IMR-90 (cell line): ENCODE measurements around the gene CDKN2C. TPM values are rescaled to one million over a fixed set of nuclear protein-coding genes. Genes with fewer than 3 reads are reported as not detected.
"Not testable (repeated sequence)": the region's sequence is repeated elsewhere in the genome, so short reads cannot be mapped to it uniquely, and the experiment has no call there.

Source experiments
- ATAC-seq: fragments of 200-7000 bp; cut with Tn5 transposase; 2 replicates; pipeline ENCODE4 v1.9.1; 2020; ENCODE audit warnings: low read depth, mild to moderate bottlenecking, moderate library complexity
- BruUV-seq: library from RNA; stranded (reverse); fragments of 400-500 nt; replicated peaks from 2 replicates; lab custom pipeline; 2021; lab: Mats Ljungman, UMichigan
- CTCF ChIA-PET: fragments of 300-600 bp; formaldehyde crosslinking; extraction: SDS; loops from one replicate; lab custom pipeline; 2021; ENCODE audit warnings: antibody characterized with exemption; lab: Yijun Ruan, JAX
- POLR2A ChIA-PET: fragments of 300-600 bp; sonication (Branson Sonifier 250); formaldehyde crosslinking; loops from one replicate; lab custom pipeline; 2022; ENCODE audit warnings: antibody characterized with exemption; ENCODE audit not compliant: unreplicated experiment; lab: Charles Lee
- DNase-seq: peaks from one replicate; pipeline ENCODE4 v3.0.0; 2013
- H2AFZ ChIP-seq: replicated peaks from 2 replicates; pipeline ENCODE3; 2013; ENCODE audit warnings: low read length, mild to moderate bottlenecking; ENCODE audit not compliant: poor library complexity
- H2AK5ac ChIP-seq: 2 replicates; pipeline ENCODE4 v1.6.1; 2013; ENCODE audit warnings: low read depth, low read length, inconsistent platforms
- H2AK9ac ChIP-seq: replicated peaks from 2 replicates; pipeline ENCODE3; 2013; ENCODE audit warnings: mild to moderate bottlenecking, low read depth, low read length, moderate library complexity; ENCODE audit not compliant: poor library complexity
- H2BK120ac ChIP-seq: 2 replicates; pipeline ENCODE4 v1.6.1; 2013; ENCODE audit warnings: low read depth, low read length, inconsistent platforms
- H2BK15ac ChIP-seq: 3 replicates; pipeline ENCODE4 v1.6.1; 2013; ENCODE audit warnings: low read depth, low read length, inconsistent platforms
- H2BK20ac ChIP-seq: 2 replicates; pipeline ENCODE4 v1.6.1; 2013; ENCODE audit warnings: low read depth, mild to moderate bottlenecking, inconsistent platforms, low read length, moderate library complexity
- H2BK5ac ChIP-seq: 2 replicates; pipeline ENCODE4 v1.6.1; 2013; ENCODE audit warnings: mild to moderate bottlenecking, low read depth, low read length, inconsistent platforms; ENCODE audit not compliant: poor library complexity, severe bottlenecking
- H3K14ac ChIP-seq: replicated peaks from 2 replicates; pipeline ENCODE4 v1.6.1; 2013; ENCODE audit warnings: low read depth, low read length, inconsistent platforms
- H3K18ac ChIP-seq: 2 replicates; pipeline ENCODE4 v1.6.1; 2013; ENCODE audit warnings: low read depth, low read length, control low read depth
- H3K23ac ChIP-seq: 2 replicates; pipeline ENCODE4 v1.6.1; 2013; ENCODE audit warnings: low read depth, low read length, inconsistent platforms
- H3K27ac ChIP-seq: 2 replicates; pipeline ENCODE4 v1.5.1; 2013; ENCODE audit warnings: mild to moderate bottlenecking, control low read depth, low read length; ENCODE audit not compliant: insufficient read depth
- H3K27me3 ChIP-seq: 2 replicates; pipeline ENCODE4 v1.6.1; 2013; ENCODE audit warnings: low read length; ENCODE audit not compliant: control insufficient read depth, insufficient read depth
- H3K36me3 ChIP-seq: 2 replicates; pipeline ENCODE4 v1.6.1; 2013; ENCODE audit warnings: low read length, mixed read lengths; ENCODE audit not compliant: control insufficient read depth, insufficient read depth
- H3K4ac ChIP-seq: 2 replicates; pipeline ENCODE4 v1.6.1; 2013; ENCODE audit warnings: low read depth, low read length, inconsistent platforms
- H3K4me1 ChIP-seq: 2 replicates; pipeline ENCODE4 v1.6.1; 2013; ENCODE audit warnings: low read length, mixed read lengths; ENCODE audit not compliant: control insufficient read depth, insufficient read depth
- H3K4me2 ChIP-seq: 2 replicates; pipeline ENCODE4 v1.6.1; 2013; ENCODE audit warnings: low read depth, mild to moderate bottlenecking, control low read depth, low read length, moderate library complexity
- H3K4me3 ChIP-seq: 2 replicates; pipeline ENCODE4 v1.5.1; 2013; ENCODE audit warnings: low read depth, mild to moderate bottlenecking, control low read depth, low read length, moderate library complexity; ENCODE audit not compliant: insufficient read depth
- H3K56ac ChIP-seq: 2 replicates; pipeline ENCODE4 v1.6.1; 2013; ENCODE audit warnings: low read length, inconsistent platforms; ENCODE audit not compliant: insufficient read depth; ENCODE audit errors: extremely low read depth
- H3K79me1 ChIP-seq, 2 experiments: 2 replicates each; pipeline ENCODE4 v1.6.1; 2013; ENCODE audit warnings: low read length in 2 of 2, inconsistent platforms in 1 of 2, low read depth in 1 of 2
- H3K9ac ChIP-seq: 2 replicates; pipeline ENCODE4 v1.6.1; 2013; ENCODE audit warnings: low read depth, low read length, control low read depth
- H3K9me1 ChIP-seq: 2 replicates; pipeline ENCODE4 v1.6.1; 2013; ENCODE audit warnings: low read length, inconsistent platforms; ENCODE audit not compliant: insufficient read depth
- H3K9me3 ChIP-seq: 2 replicates; pipeline ENCODE4 v1.6.1; 2013; ENCODE audit warnings: low read length; ENCODE audit not compliant: control insufficient read depth, insufficient read depth
- H4K20me1 ChIP-seq: 2 replicates; pipeline ENCODE4 v1.6.1; 2013; ENCODE audit warnings: low read length, inconsistent platforms; ENCODE audit not compliant: insufficient read depth
- H4K5ac ChIP-seq: 2 replicates; pipeline ENCODE4 v1.6.1; 2013; ENCODE audit warnings: mild to moderate bottlenecking, low read depth, low read length, control low read depth
- H4K8ac ChIP-seq, 2 experiments: 2 replicates each; pipeline ENCODE4 v1.6.1; 2013; ENCODE audit warnings: low read depth in 2 of 2, low read length in 2 of 2, control low read depth in 1 of 2, inconsistent platforms in 1 of 2
- H4K91ac ChIP-seq: 2 replicates; pipeline ENCODE4 v1.6.1; 2013; ENCODE audit warnings: low read depth, low read length, inconsistent platforms; ENCODE audit not compliant: insufficient read depth
- WGBS, 2 experiments: methylation state at CpG; one replicate each; pipeline versions ENCODE4 v1.1.5 to v1.1.7; 2013; ENCODE audit warnings: missing lambda C conversion rate in 2 of 2; ENCODE audit not compliant: insufficient read length in 1 of 2; ENCODE audit errors: extremely low coverage in 2 of 2; 5-methylcytosine and 5-hydroxymethylcytosine counted together
- dilution Hi-C: fragments of 300-500 bp; cut with HindIII; formaldehyde crosslinking; loops from one replicate; pipeline ENCODE4 v1.14.3; 2018; ENCODE audit warnings: low sequenced_read_pairs; ENCODE audit not compliant: unreplicated experiment
- in situ Hi-C: fragments of 300-500 bp; cut with MboI; formaldehyde crosslinking; loops from 3 replicates; pipeline ENCODE4 v1.14.3; 2019; ENCODE audit warnings: low sequenced_read_pairs, inconsistent platforms, mixed read lengths
- intact Hi-C: fragments of 100-400 bp; cut with micrococcal nuclease; formaldehyde crosslinking; loops from 2 replicates; pipeline ENCODE4 v1.10.0; 2022
- polyA plus RNA-seq, 3 experiments: library from polyadenylated mRNA; depleted of rRNA; stranded (reverse); fragments of >200 nt; gene quantifications; 2 replicates each; pipeline ENCODE4 v1.2.3, GENCODE V29; 2012; ENCODE audit warnings: low replicate concordance in 1 of 3
- total RNA-seq: library from RNA; depleted of rRNA; stranded (reverse); fragments of >200 nt; gene quantifications from 2 replicates; pipeline ENCODE4 v1.2.3, GENCODE V29; 2012

CDKN2C gene
- total and polyA plus RNA-seq, 2 of the 4 experiments (the other 2 are of a cell fraction) = 14.3 to 15.5 TPM

- H3K56ac ChIP-seq, dilution Hi-C loops, H3K23ac ChIP-seq, H3K18ac ChIP-seq, H2AK5ac ChIP-seq, H4K91ac ChIP-seq, H2AK9ac ChIP-seq, H2BK20ac ChIP-seq, H3K27me3 ChIP-seq, H4K5ac ChIP-seq, H2AFZ ChIP-seq, H3K27ac ChIP-seq, intact Hi-C loops, ATAC-seq, POLR2A ChIA-PET, H3K9me3 ChIP-seq, H3K9ac ChIP-seq, DNase-seq, H4K8ac ChIP-seq, H3K9me1 ChIP-seq, H3K14ac ChIP-seq, H3K4ac ChIP-seq, H3K36me3 ChIP-seq, BruUV-seq, CTCF ChIA-PET, H3K4me3 ChIP-seq, H2BK5ac ChIP-seq, H3K4me1 ChIP-seq, H2BK120ac ChIP-seq, H2BK15ac ChIP-seq, H3K4me2 ChIP-seq, in situ Hi-C loops: not testable (repeated sequence)
- H3K79me1 ChIP-seq = peaks cover 27 to 40% of the 10 kb centered on the region in 2 experiments
- peaks cover 16% of the 10 kb centered on the region for H4K20me1 ChIP-seq
- WGBS, 2 experiments = 100% methylated on average over 7 of the region's 31 CpGs; no CpG with 5 or more reads in 1 of the 2 experiments
Observed at GRCh38 chr1:50952566-50952965, 17.5 kb upstream of the CDKN2C start.
